ENCODE results near the gene LPCAT1.

DNA sequence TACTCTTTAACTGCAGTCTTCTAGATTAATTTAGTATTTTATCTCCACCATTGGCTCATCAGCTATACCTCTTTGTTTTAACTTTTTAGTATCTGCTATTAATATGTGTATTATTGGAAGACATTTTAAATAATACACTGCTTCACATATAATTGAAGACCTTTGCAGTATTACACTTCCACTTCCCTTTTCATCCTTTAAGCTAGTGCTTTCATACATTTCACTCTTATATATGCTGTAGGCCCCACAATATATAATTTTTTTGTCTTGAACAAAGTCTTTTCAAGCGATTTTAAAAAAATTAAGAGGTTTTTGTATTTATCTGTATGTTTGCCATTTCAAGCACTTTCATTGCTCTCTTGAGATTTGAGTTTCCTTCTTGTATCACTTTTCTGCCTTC lies 8.6 kb upstream of the LPCAT1 start:
- TF ChIP-seq POLR2A (IDR thresholded peaks at IDR 0.05) (no peak), CTCF (IDR thresholded peaks at IDR 0.05) (no peak)

All from tibial nerve (tissue), 3 donors.